SK-N-SH (cell line): ENCODE data around the gene PALLD. TPM values are rescaled to one million over a fixed set of nuclear protein-coding genes. Genes with fewer than 3 reads are reported as not detected.

Source experiments
- CTCF ChIA-PET: fragments of 300-600, 350-600 bp; formaldehyde crosslinking; extraction: SDS; loops from one replicate; lab custom pipeline; 2021; lab: Yijun Ruan, JAX
- POLR2A ChIA-PET: fragments of 350-600 bp; sonication (Branson Sonifier 250); formaldehyde crosslinking; extraction: SDS; loops from one replicate; lab custom pipeline; 2020; ENCODE audit warnings: antibody characterized with exemption, inconsistent platforms; lab: Yijun Ruan, JAX
- DNase-seq: peaks from one replicate; pipeline ENCODE4 v3.0.0; 2012
- H2AFZ ChIP-seq: fragments of 200-600 bp; sonication (generic); 2 replicates; pipeline ENCODE4 v1.8.1; 2016; ENCODE audit warnings: antibody characterized with exemption, mild to moderate bottlenecking, low read depth
- H3F3A ChIP-seq: fragments of 200-600 bp; sonication (generic); replicated peaks from 2 replicates; pipeline ENCODE3; 2016; ENCODE audit warnings: antibody characterized with exemption, mild to moderate bottlenecking; ENCODE audit not compliant: insufficient read depth
- H3K27ac ChIP-seq, 2 experiments: fragments of 200-500 bp in 1 of 2; fragments of 200-600 bp in 1 of 2; sonication (Bioruptor generic) in 1 of 2; sonication (generic), shearing (Covaris generic) in 1 of 2; 2 replicates each; pipeline versions ENCODE4 v1.5.1 to v1.6.1; 2014 to 2016; ENCODE audit warnings: low read depth in 2 of 2, inconsistent platforms in 1 of 2, low read length in 1 of 2, mild to moderate bottlenecking in 1 of 2, mixed read lengths in 1 of 2
- H3K27me3 ChIP-seq: fragments of 200-600 bp; sonication (generic), shearing (Covaris generic); 2 replicates; pipeline ENCODE4 v1.6.1; 2016; ENCODE audit warnings: mixed run types; ENCODE audit not compliant: insufficient read depth
- H3K36me3 ChIP-seq, 2 experiments: fragments of 200-500 bp in 1 of 2; fragments of 200-600 bp in 1 of 2; sonication (Bioruptor generic) in 1 of 2; sonication (generic) in 1 of 2; replicated peaks in 1 of 2; 2 replicates each; pipeline versions ENCODE3 to v1.5.1; 2014 to 2016; ENCODE audit warnings: low read length in 1 of 2, mild to moderate bottlenecking in 1 of 2; ENCODE audit not compliant: insufficient read depth in 2 of 2, control insufficient read depth in 1 of 2
- H3K4me1 ChIP-seq, 2 experiments: fragments of 200-500 bp in 1 of 2; fragments of 200-600 bp in 1 of 2; sonication (Bioruptor generic) in 1 of 2; sonication (generic), shearing (Covaris generic) in 1 of 2; 2 replicates each; pipeline versions ENCODE4 v1.5.1 to v1.6.1; 2014 to 2016; ENCODE audit warnings: low read depth in 1 of 2, low read length in 1 of 2, mixed run types in 1 of 2; ENCODE audit not compliant: insufficient read depth in 2 of 2, control insufficient read depth in 1 of 2
- H3K4me2 ChIP-seq: fragments of 200-600 bp; sonication (generic), shearing (Covaris generic); 2 replicates; pipeline ENCODE4 v1.6.1; 2017; ENCODE audit warnings: mixed run types
- H3K4me3 ChIP-seq, 2 experiments: fragments of 200-500 bp in 1 of 2; fragments of 200-600 bp in 1 of 2; sonication (Bioruptor generic) in 1 of 2; sonication (generic), shearing (Covaris generic) in 1 of 2; 2 replicates each; pipeline versions ENCODE4 v1.5.1 to v1.8.1; 2014 to 2016; ENCODE audit warnings: low read depth in 2 of 2, inconsistent platforms in 1 of 2, low read length in 1 of 2, mild to moderate bottlenecking in 1 of 2, mixed read lengths in 1 of 2, moderate library complexity in 1 of 2
- H3K79me2 ChIP-seq: fragments of 200-600 bp; sonication (generic); 2 replicates; pipeline ENCODE4 v1.8.1; 2017; ENCODE audit warnings: mild to moderate bottlenecking; ENCODE audit not compliant: insufficient read depth
- H3K9ac ChIP-seq: fragments of 200-600 bp; sonication (generic); 2 replicates; pipeline ENCODE4 v1.6.1; 2017; ENCODE audit warnings: mixed run types
- H3K9me2 ChIP-seq: fragments of 200-600 bp; sonication (generic); 2 replicates; pipeline ENCODE4 v1.6.1; 2017; ENCODE audit warnings: mixed run types
- H3K9me3 ChIP-seq: fragments of 200-600 bp; sonication (generic); 2 replicates; pipeline ENCODE4 v1.6.1; 2017; ENCODE audit warnings: mixed run types, mild to moderate bottlenecking, moderate library complexity
- H4K20me1 ChIP-seq: fragments of 200-600 bp; sonication (generic); 2 replicates; pipeline ENCODE4 v1.6.1; 2017; ENCODE audit warnings: mild to moderate bottlenecking, mixed run types; ENCODE audit not compliant: insufficient read depth
- CHD2 ChIP-seq: fragments of 150-350 bp; IDR thresholded peaks from 2 replicates; pipeline ENCODE4 v1.6.1; 2018; ENCODE audit warnings: low read length; ENCODE audit not compliant: partially characterized antibody
- EZH2phosphoT487 ChIP-seq: fragments of 200-600 bp; sonication (generic); IDR thresholded peaks from 2 replicates; pipeline ENCODE4 v1.6.1; 2017; ENCODE audit warnings: low read depth, mixed run types, mild to moderate bottlenecking, antibody characterized with exemption, moderate library complexity, borderline replicate concordance
- FOSL2 ChIP-seq: IDR thresholded peaks from 2 replicates; pipeline ENCODE4 v1.4.0; 2012; ENCODE audit warnings: low read depth, mild to moderate bottlenecking, moderate library complexity, borderline replicate concordance
- GATA2 ChIP-seq: sonication (generic); formaldehyde crosslinking; IDR thresholded peaks from 2 replicates; pipeline ENCODE4 v1.5.0; 2020; ENCODE audit warnings: mild to moderate bottlenecking, missing genetic modification reagents
- JUND ChIP-seq: IDR thresholded peaks from 2 replicates; pipeline ENCODE4 v1.4.0; 2012
- MAX ChIP-seq: IDR thresholded peaks from 2 replicates; pipeline ENCODE4 v1.4.0; 2012; ENCODE audit warnings: low read depth
- MEF2A ChIP-seq: IDR thresholded peaks from 2 replicates; pipeline ENCODE4 v1.4.0; 2012; ENCODE audit warnings: low read depth, borderline replicate concordance
- MXI1 ChIP-seq: IDR thresholded peaks from 2 replicates; pipeline ENCODE4 v1.6.1; 2012; ENCODE audit warnings: mild to moderate bottlenecking, low read depth, low read length, improper control_type of control experiment
- NRF1 ChIP-seq: IDR thresholded peaks from 2 replicates; pipeline ENCODE4 v1.6.1; 2012; ENCODE audit warnings: low read depth, mild to moderate bottlenecking, low read length
- RAD21 ChIP-seq: IDR thresholded peaks from 2 replicates; pipeline ENCODE4 v1.6.1; 2012; ENCODE audit warnings: mild to moderate bottlenecking, low read length
- RFX5 ChIP-seq: IDR thresholded peaks from 2 replicates; pipeline ENCODE4 v1.6.1; 2012; ENCODE audit warnings: mild to moderate bottlenecking, improper control_type of control experiment, low read length
- RXRA ChIP-seq: IDR thresholded peaks from 2 replicates; pipeline ENCODE4 v1.4.0; 2012; ENCODE audit warnings: low read depth, mild to moderate bottlenecking, borderline replicate concordance
- SIN3A ChIP-seq: IDR thresholded peaks from 2 replicates; pipeline ENCODE4 v1.6.1; 2012; ENCODE audit warnings: low read depth, mild to moderate bottlenecking, low read length, moderate library complexity, borderline replicate concordance
- TEAD4 ChIP-seq: IDR thresholded peaks from 2 replicates; pipeline ENCODE4 v1.4.0; 2012; ENCODE audit warnings: mild to moderate bottlenecking, borderline replicate concordance; ENCODE audit not compliant: insufficient read depth
- WGBS: methylation state at CpG from one replicate; pipeline ENCODE4 v1.1.6; 2017; ENCODE audit warnings: low lambda C conversion rate; 5-methylcytosine and 5-hydroxymethylcytosine counted together
- polyA plus RNA-seq, 3 experiments: library from polyadenylated mRNA; depleted of rRNA; stranded (reverse); fragments of >200 nt; gene quantifications; 2 replicates each; pipeline ENCODE4 v1.2.3, GENCODE V29; 2012
- TF ChIP-seq, protein P1 (sequence below): IDR thresholded peaks from 2 replicates; pipeline ENCODE4 v1.6.1; 2012; ENCODE audit warnings: mild to moderate bottlenecking, low read depth, low read length, moderate library complexity
- TF ChIP-seq, protein P2 (sequence below): fragments of 150-350 bp; IDR thresholded peaks from 2 replicates; pipeline ENCODE4 v1.6.1; 2016; ENCODE audit warnings: mild to moderate bottlenecking, low read depth, low read length
- TF ChIP-seq, protein P3 (sequence below): IDR thresholded peaks from 2 replicates; pipeline ENCODE4; 2012
- TF ChIP-seq, protein P4 (sequence below): IDR thresholded peaks from 2 replicates; pipeline ENCODE4 v1.4.0; 2012; ENCODE audit warnings: low read depth, borderline replicate concordance

Gene PALLD
- polyA plus RNA-seq, 1 of the 3 experiments (the other 2 are of a cell fraction), result 33.0 TPM

DNA sequence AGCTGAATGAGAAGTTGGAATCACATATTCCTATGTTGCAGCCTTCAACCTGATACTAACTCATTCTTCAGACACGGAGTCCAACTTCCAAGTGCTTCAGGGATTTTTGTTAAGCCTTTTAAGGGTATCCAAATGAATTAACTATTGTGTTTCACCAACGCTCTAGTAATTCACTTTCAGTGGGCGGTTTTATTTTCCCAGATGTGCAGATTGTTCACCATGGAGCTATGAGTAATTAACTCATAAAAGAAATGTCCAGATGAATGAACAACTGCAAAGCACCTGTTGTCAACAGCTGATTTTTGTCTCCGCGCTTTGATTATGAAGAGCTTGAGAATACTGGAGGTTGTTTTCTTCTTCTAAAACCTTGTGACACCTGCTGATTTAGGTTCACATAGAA is 325.6 kb downstream of the PALLD start:
- Histone ChIP-seq H4K20me1 (no peaks in the 10 kb centered on the region), H3K4me2 (no peak overlapping the region), H3K79me2 (no peaks in the 10 kb centered on the region), H3K9ac (no peak overlapping the region), H3F3A (peaks cover 8% of the 10 kb centered on the region), H3K27ac (no peak overlapping the region), H3K9me2 (no peaks in the 10 kb centered on the region), H2AFZ (no peak overlapping the region), H3K4me1 (peaks cover 0 to 5% of the 10 kb centered on the region in 2 experiments; a peak in 2 of 4 replicates), H3K27me3 (no peaks in the 10 kb centered on the region), H3K9me3 (no peaks in the 10 kb centered on the region), H3K36me3 (no peaks in the 10 kb centered on the region), H3K4me3 (no peak overlapping the region)
- CTCF ChIA-PET, result interaction anchor here (1.1 to 1.7 kb wide), 3 partner anchors 9 to 52 kb away, joined by 3 to 6 read pairs (median 4); no protein-coding TSS in a partner anchor
- POLR2A ChIA-PET, result interaction anchor here (1.5 kb wide), 1 partner anchor 9 kb away, joined by 5 read pairs; no protein-coding TSS in a partner anchor
- 93% methylated on average over 5 of the region's 5 CpGs for WGBS
- TF ChIP-seq, protein P1, sequence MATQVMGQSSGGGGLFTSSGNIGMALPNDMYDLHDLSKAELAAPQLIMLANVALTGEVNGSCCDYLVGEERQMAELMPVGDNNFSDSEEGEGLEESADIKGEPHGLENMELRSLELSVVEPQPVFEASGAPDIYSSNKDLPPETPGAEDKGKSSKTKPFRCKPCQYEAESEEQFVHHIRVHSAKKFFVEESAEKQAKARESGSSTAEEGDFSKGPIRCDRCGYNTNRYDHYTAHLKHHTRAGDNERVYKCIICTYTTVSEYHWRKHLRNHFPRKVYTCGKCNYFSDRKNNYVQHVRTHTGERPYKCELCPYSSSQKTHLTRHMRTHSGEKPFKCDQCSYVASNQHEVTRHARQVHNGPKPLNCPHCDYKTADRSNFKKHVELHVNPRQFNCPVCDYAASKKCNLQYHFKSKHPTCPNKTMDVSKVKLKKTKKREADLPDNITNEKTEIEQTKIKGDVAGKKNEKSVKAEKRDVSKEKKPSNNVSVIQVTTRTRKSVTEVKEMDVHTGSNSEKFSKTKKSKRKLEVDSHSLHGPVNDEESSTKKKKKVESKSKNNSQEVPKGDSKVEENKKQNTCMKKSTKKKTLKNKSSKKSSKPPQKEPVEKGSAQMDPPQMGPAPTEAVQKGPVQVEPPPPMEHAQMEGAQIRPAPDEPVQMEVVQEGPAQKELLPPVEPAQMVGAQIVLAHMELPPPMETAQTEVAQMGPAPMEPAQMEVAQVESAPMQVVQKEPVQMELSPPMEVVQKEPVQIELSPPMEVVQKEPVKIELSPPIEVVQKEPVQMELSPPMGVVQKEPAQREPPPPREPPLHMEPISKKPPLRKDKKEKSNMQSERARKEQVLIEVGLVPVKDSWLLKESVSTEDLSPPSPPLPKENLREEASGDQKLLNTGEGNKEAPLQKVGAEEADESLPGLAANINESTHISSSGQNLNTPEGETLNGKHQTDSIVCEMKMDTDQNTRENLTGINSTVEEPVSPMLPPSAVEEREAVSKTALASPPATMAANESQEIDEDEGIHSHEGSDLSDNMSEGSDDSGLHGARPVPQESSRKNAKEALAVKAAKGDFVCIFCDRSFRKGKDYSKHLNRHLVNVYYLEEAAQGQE, result no peak
- TF ChIP-seq TEAD4 (no peak), SIN3A (no peak), NRF1 (no peak), MXI1 (no peak), RFX5 (no peak), GATA2 (CRISPR knock-in tag) (no peak), RAD21 (no peak), FOSL2 (no peak), EZH2phosphoT487 (no peak), MAX (no peak), MEF2A (no peak), JUND (no peak), RXRA (no peak), CHD2 (no peak)
- TF ChIP-seq, protein P2, sequence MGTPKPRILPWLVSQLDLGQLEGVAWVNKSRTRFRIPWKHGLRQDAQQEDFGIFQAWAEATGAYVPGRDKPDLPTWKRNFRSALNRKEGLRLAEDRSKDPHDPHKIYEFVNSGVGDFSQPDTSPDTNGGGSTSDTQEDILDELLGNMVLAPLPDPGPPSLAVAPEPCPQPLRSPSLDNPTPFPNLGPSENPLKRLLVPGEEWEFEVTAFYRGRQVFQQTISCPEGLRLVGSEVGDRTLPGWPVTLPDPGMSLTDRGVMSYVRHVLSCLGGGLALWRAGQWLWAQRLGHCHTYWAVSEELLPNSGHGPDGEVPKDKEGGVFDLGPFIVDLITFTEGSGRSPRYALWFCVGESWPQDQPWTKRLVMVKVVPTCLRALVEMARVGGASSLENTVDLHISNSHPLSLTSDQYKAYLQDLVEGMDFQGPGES, result no peak
- TF ChIP-seq, protein P3, sequence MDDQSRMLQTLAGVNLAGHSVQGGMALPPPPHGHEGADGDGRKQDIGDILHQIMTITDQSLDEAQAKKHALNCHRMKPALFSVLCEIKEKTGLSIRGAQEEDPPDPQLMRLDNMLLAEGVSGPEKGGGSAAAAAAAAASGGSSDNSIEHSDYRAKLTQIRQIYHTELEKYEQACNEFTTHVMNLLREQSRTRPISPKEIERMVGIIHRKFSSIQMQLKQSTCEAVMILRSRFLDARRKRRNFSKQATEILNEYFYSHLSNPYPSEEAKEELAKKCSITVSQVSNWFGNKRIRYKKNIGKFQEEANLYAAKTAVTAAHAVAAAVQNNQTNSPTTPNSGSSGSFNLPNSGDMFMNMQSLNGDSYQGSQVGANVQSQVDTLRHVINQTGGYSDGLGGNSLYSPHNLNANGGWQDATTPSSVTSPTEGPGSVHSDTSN, result no peak
- TF ChIP-seq, protein P4, sequence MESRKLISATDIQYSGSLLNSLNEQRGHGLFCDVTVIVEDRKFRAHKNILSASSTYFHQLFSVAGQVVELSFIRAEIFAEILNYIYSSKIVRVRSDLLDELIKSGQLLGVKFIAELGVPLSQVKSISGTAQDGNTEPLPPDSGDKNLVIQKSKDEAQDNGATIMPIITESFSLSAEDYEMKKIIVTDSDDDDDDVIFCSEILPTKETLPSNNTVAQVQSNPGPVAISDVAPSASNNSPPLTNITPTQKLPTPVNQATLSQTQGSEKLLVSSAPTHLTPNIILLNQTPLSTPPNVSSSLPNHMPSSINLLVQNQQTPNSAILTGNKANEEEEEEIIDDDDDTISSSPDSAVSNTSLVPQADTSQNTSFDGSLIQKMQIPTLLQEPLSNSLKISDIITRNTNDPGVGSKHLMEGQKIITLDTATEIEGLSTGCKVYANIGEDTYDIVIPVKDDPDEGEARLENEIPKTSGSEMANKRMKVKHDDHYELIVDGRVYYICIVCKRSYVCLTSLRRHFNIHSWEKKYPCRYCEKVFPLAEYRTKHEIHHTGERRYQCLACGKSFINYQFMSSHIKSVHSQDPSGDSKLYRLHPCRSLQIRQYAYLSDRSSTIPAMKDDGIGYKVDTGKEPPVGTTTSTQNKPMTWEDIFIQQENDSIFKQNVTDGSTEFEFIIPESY, result no peak
- DNase-seq, result no peak
